ENCODE data around the gene IQCE.
"Not testable (repeated sequence)": the region's sequence is repeated elsewhere in the genome, so short reads cannot be mapped to it uniquely, and the experiment has no call there.

The IQCE gene

GRCh38 chr7:2555121-2556052 lies 3.4 kb upstream of the IQCE start, which contains the start of gene BRAT1:
Gene BRAT1, minus strand, starts transcription at chr7:2555524. Its CDS starts 1,093 bp downstream, at chr7:2554431.
- DNase-seq, result peak; percentile 97

GRCh38 chr7:2559283-2559950 lies 638 bp downstream of the IQCE start:
- DNase-seq, result peak; percentile 73

- not testable (repeated sequence) for DNase-seq
These were observed 5.2 kb downstream of the IQCE start for GRCh38 chr7:2563955-2564354.

- no peak for DNase-seq
These were observed 6.3 kb downstream of the IQCE start for GRCh38 chr7:2564970-2565540.

GRCh38 chr7:2566348-2566889 lies 7.6 kb downstream of the IQCE start:
- no peak for DNase-seq

- DNase-seq, result peak; percentile 69
These were observed 8.3 kb downstream of the IQCE start for GRCh38 chr7:2566890-2567678.

GRCh38 chr7:2567679-2568278 lies 9.0 kb downstream of the IQCE start:
- no peak for DNase-seq

GRCh38 chr7:2568521-2569223 lies 9.9 kb downstream of the IQCE start:
- no peak for DNase-seq

- no peak for DNase-seq
These were observed 10.6 kb downstream of the IQCE start for GRCh38 chr7:2569421-2569820.

GRCh38 chr7:2570021-2570420 lies 11.2 kb downstream of the IQCE start:
- no peak for DNase-seq

- DNase-seq, result no peak
These were observed 12.6 kb downstream of the IQCE start for GRCh38 chr7:2571409-2571808.

GRCh38 chr7:2572101-2572842 lies 13.5 kb downstream of the IQCE start:
- DNase-seq, result peak; percentile 66

GRCh38 chr7:2573761-2574160 lies 15.0 kb downstream of the IQCE start:
- no peak for DNase-seq

GRCh38 chr7:2575046-2575732 lies 16.4 kb downstream of the IQCE start:
- no peak for DNase-seq

- no peak for DNase-seq
These were observed 17.1 kb downstream of the IQCE start for GRCh38 chr7:2575733-2576340.

- no peak for DNase-seq
These were observed 18.1 kb downstream of the IQCE start for GRCh38 chr7:2576742-2577491.

GRCh38 chr7:2577914-2578680 lies 19.3 kb downstream of the IQCE start:
- DNase-seq, result no peak

GRCh38 chr7:2580636-2581035 lies 21.9 kb downstream of the IQCE start:
- no peak for DNase-seq
